ENCODE data around the gene PPFIBP2. TPM values are rescaled to one million over a fixed set of nuclear protein-coding genes. Genes with fewer than 3 reads are reported as not detected.

PPFIBP2 gene
- total and polyA plus RNA-seq, 11 donors, result 10.5 to 31.1 (median 20.8) TPM

GRCh38 chr11:7548659-7549274 is 35.0 kb downstream of the PPFIBP2 start:
- H3K27me3 ChIP-seq, result no peaks in the 10 kb centered on the region
- 72 to 77% (median 74%) methylated on average over 6 to 7 of the region's 7 CpGs for WGBS, 4 donors
- TF ChIP-seq CTCF (IDR thresholded peaks at IDR 0.05) (peak in 7 of 12 donors; percentile 6 to 37 (median 27)), POLR2A (IDR thresholded peaks at IDR 0.05) (no peak)
- H3K36me3 ChIP-seq, result peaks cover 0 to 8% (median 0%) of the 10 kb centered on the region in 9 donors
- H3K4me1 ChIP-seq, result peaks cover 0 to 11% (median 2%) of the 10 kb centered on the region in 12 donors
- H3K27ac ChIP-seq, result no peak overlapping the region
- ATAC-seq (peak; percentile 27 to 60 (median 54)), DNase-seq (no peak)
- H3K4me3 ChIP-seq, result no peak overlapping the region
- intact Hi-C loops (cut with DNase I), result no loop called here
- no peaks in the 10 kb centered on the region for H3K9me3 ChIP-seq

GRCh38 chr11:7549681-7550080 is 35.9 kb downstream of the PPFIBP2 start:
- Histone ChIP-seq H3K27me3 (no peaks in the 10 kb centered on the region), H3K4me1 (peaks cover 0 to 3% (median 1%) of the 10 kb centered on the region in 12 donors), H3K4me3 (no peak overlapping the region), H3K36me3 (peaks cover 0 to 11% (median 0%) of the 10 kb centered on the region in 9 donors), H3K9me3 (no peaks in the 10 kb centered on the region), H3K27ac (no peak overlapping the region)
- intact Hi-C loops (cut with DNase I), result no loop called here
- ATAC-seq (no peak), DNase-seq (no peak)
- no peak for TF ChIP-seq CTCF (IDR thresholded peaks at IDR 0.05)
- TF ChIP-seq POLR2A (IDR thresholded peaks at IDR 0.05), result no peak
- 64 to 88% (median 83%) methylated on average over 4 of the region's 4 CpGs for WGBS, 4 donors

- no peak overlapping the region for H3K27ac ChIP-seq
- DNase-seq, result no peak
- WGBS, 4 donors, result 91 to 94% (median 92%) methylated on average over 1 of the region's 1 CpG
- no peaks in the 10 kb centered on the region for H3K9me3 ChIP-seq
- H3K36me3 ChIP-seq, result peaks cover 0 to 11% (median 0%) of the 10 kb centered on the region in 9 donors
- no peaks in the 10 kb centered on the region for H3K27me3 ChIP-seq
- no peak for ATAC-seq
- peaks cover 0 to 13% (median 1%) of the 10 kb centered on the region in 12 donors for H3K4me1 ChIP-seq
- TF ChIP-seq POLR2A (IDR thresholded peaks at IDR 0.05), result no peak
- no peak for TF ChIP-seq CTCF (IDR thresholded peaks at IDR 0.05)
- intact Hi-C loops (cut with DNase I), result no loop called here
- H3K4me3 ChIP-seq, result no peak overlapping the region
Observed at GRCh38 chr11:7551571-7551970, 37.8 kb downstream of the PPFIBP2 start.

- DNase-seq (no peak), ATAC-seq (no peak)
- intact Hi-C loops (cut with DNase I), result no loop called here
- peaks cover 0 to 11% (median 0%) of the 10 kb centered on the region in 9 donors for H3K36me3 ChIP-seq
- no peak overlapping the region for H3K27ac ChIP-seq
- peaks cover 0 to 13% (median 1%) of the 10 kb centered on the region in 12 donors for H3K4me1 ChIP-seq
- no peaks in the 10 kb centered on the region for H3K27me3 ChIP-seq
- H3K9me3 ChIP-seq, result no peaks in the 10 kb centered on the region
- no peak overlapping the region for H3K4me3 ChIP-seq
- WGBS, 4 donors, result 78 to 91% (median 89%) methylated on average over 4 of the region's 4 CpGs
- TF ChIP-seq POLR2A (IDR thresholded peaks at IDR 0.05) (no peak), CTCF (IDR thresholded peaks at IDR 0.05) (no peak)
Observed at GRCh38 chr11:7552666-7553065, 38.9 kb downstream of the PPFIBP2 start.
